NCI-H526 treated with DMSO at 0.1 percent for 48 hours (cell line): ENCODE results near the gene APCDD1.
"Not testable (repeated sequence)": the region's sequence is repeated elsewhere in the genome, so short reads cannot be mapped to it uniquely, and the experiment has no call there.

Source experiments
- DNase-seq: peaks from one replicate; lab custom pipeline; 2025; lab: John Stamatoyannopoulos, UW

APCDD1 gene

DNA sequence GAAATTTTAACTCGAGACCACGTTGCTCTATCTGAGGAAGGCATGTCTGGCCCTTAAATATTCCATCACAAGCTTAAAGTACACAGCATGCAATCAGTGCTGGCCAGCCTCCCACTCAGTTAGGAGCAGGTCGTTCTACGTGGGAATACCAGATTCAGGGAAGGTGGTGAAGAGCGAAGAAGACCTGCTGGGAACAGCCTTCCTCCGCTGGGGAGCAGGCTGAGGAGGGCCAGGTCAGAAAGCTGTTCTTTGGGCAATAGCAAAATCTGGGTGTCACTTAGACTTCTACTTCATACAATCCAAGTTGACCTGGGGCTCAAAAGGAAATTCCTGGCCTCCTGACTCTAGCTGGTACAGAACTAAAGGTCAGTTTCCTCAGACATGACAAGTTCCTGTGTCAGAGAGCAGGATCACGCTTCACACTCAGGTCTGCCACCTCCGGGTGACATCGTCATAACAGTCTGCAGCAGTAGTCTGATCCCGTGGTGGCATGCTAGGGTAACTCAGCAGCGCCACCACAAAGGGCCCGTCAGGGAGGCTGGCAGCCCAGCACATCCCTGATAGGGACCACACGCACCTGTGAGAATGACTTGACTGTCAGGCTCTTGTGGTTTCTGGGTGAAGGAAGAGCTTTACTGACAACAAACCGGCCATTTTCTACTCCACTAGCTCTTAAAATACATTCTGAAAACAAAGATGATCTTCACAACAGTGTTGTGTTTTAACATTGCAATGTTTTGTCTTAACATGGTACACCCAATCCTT lies 36.1 kb downstream of the APCDD1 start:
- no peak for DNase-seq

GRCh38 chr18:10495936-10496335 lies 41.5 kb downstream of the APCDD1 start:
- DNase-seq, result no peak

DNA sequence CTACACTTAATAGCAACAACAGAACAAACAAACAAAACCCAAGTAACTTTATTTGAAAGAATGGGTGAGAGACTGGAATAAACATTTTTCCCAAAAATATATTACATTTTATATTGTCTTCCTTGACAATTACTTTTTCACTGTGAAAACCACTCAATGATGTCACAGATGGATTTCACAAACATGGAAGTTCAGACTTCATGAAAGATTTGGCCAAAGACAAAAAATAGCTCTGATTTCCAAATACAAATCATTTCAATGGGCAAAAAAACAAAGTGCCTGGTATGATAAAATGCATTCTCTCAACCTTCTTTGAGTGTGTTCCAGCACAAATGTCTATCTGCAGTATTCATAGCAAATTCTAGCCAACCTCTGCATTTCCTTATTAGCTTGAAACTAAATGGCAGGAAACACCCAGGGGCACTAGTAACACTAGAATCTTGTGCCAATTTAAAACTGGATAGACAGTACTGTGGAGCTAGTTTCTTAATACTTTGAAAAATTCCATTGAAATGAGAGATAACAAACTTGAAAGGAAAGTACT lies 42.8 kb downstream of the APCDD1 start:
- DNase-seq, result no peak

- DNase-seq, result no peak
Observed at GRCh38 chr18:10499230-10499629, 44.8 kb downstream of the APCDD1 start.

GRCh38 chr18:10500038-10500437 lies 45.6 kb downstream of the APCDD1 start:
- no peak for DNase-seq

DNA sequence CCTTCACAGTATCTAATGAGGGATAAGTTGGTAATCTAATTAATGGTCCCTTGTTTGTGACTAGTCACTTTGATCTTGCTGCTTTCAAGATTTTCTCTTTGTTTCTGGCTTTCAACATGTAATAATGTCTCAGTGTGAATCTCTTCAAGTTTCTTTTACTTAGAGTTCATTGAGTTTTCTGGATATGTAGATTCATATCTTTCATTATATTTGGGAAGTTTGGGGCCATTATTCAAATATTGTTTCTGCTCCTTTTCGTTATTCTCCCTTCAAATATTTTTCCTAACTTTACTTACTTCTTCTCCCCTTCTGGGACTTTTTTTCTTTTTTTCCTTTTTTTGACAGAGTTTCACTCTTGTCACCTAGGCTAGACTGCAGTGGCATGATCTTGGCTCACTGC lies 50.3 kb downstream of the APCDD1 start:
- DNase-seq, result no peak

GRCh38 chr18:10505892-10506291 lies 51.5 kb downstream of the APCDD1 start:
- not testable (repeated sequence) for DNase-seq

- DNase-seq, result no peak
Observed at GRCh38 chr18:10508591-10508990, 54.2 kb downstream of the APCDD1 start.

DNA sequence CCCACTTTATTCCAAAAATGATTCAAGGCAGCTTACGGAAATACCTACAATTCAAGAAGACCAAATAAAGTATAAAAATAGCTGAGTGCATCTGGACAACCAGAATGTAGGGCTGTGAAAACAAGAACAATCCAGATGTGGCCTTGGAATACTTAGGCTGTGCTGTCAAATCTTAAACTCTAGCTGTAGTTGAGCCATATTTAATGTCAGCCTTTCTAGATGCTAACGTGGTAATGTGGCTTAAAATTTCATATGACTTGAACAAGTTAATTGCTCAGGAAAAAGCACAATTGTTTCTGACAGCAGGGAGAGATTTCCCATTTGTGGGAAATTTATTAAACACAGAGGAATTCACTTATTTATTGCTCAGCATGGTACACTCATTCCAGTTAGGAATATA lies 56.8 kb downstream of the APCDD1 start:
- no peak for DNase-seq

DNA sequence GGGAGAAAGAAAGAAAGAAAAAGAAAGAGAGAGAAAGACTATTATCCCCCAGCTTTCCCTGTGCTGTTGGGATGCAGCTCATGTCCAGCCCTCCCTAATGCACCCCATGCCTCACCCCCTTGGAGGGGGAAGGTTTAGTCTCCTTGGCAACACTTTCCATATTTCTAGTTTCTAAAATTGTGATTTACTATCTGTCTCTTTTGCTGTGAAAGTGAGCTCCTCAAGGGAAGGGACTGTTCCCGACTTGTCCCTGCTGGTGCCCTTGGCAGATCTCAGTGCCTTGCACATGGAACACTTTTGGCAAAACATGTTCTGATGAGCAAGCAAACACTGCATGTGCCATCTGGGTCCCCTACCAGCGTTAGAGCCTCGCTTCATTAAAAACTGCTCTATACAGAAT lies 59.6 kb downstream of the APCDD1 start:
- no peak for DNase-seq

- no peak for DNase-seq
Observed at GRCh38 chr18:10514601-10515000, 60.2 kb downstream of the APCDD1 start.

DNA sequence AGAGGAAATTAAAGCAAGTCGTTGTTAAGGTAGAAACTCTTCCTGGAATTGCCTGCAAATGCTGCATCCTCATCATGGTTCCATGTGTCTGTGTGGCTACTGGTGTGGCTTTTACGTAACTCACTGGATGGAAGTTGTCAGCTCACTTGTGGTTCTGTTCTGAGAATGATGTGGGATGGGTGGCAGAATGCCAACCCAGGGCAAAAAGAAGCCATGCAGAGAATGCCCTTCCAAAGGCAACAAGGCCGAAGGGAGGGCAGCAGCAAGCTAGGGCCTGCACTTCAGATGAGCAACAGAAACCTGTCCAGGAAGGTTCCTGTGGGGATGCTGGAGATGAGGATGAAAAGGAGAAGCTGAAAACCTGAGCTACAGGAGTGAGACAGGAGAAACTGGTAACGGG lies 61.0 kb downstream of the APCDD1 start:
- DNase-seq, result no peak

DNA sequence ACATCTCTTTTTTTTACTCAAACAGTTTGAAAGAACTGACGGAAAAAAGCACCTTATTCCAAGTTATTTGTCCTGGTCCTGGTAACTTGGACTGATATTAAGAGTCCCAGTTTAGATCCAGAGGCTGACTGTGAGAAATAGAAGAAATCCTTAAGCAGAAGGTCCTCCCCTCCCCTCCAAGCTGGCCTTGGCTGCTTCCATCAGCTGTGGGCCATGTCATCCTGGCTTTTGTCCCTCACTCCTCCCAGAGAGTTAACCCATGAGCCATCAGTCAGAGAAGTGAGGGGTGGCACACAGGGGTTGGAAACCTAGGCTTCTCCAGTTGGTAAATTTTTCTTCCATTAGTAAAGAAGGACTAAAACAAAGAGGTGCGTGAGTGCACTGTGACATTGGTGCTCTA lies 61.6 kb downstream of the APCDD1 start:
- no peak for DNase-seq

DNA sequence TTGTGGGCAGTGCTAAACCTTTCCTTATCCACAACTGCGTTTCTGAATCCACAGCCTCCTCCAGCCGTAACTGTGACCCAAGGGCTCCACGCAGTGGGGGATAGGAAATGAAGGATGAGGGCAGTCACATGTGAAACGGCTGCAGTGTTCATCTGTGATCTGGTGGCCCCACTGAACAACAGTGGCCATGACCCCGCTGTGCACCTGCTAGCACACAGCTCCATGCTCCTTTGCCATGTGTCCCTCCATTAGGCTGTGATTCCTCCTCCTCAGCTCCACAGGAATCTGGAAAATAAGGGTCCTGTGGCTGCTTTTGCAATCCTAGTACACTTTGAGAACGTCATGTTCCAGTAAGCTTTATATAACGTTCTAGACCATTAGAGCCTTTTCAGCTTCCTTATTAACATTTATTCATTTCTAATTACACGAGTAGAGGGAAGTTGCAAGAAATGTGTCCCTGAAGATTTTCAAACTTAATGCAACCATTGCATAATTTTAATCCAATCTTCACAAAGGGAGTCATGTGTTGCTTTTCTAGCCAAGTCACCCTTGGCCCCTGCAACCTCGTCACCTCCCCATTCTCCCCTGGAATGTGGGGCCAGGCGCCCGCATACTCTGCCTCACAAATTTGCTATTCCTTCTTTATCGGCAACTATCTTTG lies 64.3 kb downstream of the APCDD1 start:
- DNase-seq, result no peak

DNA sequence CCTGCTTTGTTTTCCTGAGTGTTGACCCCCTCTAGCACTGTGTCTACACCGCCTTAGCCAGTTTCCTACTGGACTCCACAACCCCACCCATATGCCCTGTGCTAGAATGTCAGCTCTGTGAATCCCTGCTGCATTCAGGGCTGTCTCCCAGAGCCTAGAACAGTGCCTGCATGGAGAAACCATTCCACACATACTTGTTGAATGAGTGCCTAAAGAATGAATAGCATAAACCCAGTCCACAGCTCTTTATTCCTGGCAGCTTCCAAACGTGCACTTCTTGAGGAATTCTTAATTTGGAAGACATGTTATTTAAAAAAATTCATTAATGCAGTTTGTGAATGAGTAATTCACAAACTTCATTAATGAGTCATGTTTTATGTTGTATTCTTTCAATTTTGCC lies 64.9 kb downstream of the APCDD1 start:
- DNase-seq, result no peak

DNA sequence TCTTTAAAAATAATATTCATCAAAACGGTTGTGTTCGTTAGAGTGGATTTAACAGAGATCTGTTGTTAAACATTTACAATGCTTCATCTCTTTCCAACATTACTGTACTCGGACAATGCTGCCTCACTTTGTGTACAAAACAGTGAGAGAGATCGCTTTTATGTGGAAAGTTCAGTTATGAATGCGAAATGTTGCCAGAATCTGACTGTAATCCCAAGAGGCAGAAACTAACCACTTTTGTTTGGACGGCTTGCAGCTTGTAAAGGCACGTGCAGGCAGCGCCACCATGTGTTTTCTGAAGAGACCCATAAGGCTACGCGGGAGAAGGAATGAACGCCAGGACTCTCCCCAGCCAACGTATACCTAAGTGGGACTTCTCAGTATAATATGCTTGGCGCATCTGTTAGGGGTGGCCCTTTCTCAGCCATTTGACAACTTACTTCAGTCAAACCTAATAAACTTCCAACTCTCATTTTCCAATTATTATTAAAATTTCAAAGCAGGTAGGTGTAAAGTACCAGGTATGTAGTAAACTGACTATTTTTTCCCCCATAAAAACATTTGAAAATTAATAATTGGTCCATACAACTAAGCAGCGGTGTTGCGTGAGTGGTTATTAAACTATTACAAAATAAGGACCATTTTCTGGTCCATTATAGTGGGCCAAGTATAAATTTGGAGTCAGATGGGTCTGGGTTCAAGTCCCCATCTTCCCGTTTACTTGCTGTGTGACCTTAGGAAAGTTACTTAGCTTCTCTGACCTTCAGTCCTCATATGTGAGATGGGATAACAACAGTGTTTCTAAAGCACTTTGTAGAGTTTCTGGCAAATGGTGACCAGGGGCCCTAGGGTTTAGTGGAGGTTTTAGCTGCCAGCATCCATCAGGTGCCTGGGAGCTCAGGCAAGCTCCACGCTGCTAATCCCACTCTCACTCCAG lies 65.8 kb downstream of the APCDD1 start:
- DNase-seq, result peak; percentile 36

DNA sequence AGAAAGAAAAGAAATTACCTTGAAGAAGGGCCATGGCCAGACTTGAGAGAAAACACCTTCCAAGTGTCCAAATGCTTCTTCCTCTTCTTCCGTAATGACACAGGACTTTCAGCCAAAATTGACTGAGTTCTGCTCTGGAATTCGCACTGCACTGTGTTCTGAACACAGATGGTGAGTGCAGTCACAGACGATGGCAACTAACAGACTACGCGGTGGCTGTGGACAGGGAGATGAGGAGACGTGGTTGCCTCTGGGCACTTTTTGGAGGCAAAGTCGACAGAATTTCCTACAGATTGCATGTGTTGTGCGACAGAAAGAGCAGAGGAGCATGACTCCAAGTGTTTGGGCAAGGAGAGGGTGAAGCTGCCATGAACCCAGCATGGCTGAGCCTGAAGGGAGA lies 67.1 kb downstream of the APCDD1 start:
- no peak for DNase-seq

DNA sequence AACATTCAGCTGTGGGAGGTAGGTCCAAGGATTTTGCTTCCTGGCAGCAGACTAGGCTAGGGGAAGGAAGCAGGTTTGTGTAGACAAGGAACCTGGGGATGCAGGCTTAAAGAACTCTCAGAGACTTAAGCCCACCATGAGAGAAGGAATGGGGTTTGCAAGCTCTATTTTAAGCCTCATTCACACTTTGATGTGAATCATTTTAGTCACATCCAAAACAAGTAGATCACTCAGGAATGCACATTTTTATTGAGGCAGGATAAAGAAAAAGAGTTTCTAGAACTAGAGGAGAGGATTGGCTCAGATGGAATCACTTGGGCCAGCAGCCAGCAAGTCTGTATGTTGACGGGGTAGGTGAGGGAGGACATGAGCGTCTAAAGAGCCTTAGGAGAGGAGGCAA lies 68.1 kb downstream of the APCDD1 start:
- no peak for DNase-seq

DNA sequence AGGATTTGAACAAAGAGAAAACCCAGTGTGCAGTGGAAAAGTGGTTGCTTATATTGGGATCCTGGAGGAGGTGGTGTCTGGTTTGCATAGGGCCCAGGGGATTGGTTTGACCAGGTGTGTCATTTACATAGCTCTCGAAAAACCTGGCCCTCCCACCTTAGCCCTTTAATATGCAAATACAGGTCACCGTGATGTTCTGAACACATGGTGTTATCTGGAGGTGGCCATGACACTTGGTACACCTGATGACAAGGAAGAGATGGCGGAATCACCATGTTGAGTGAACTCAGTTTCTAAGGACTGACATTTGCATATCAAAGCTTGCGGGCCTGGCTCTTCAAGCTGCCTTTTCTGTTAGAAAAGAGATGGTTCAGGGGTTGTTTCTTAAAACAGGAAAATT lies 69.1 kb downstream of the APCDD1 start:
- DNase-seq, result peak; percentile 3

DNA sequence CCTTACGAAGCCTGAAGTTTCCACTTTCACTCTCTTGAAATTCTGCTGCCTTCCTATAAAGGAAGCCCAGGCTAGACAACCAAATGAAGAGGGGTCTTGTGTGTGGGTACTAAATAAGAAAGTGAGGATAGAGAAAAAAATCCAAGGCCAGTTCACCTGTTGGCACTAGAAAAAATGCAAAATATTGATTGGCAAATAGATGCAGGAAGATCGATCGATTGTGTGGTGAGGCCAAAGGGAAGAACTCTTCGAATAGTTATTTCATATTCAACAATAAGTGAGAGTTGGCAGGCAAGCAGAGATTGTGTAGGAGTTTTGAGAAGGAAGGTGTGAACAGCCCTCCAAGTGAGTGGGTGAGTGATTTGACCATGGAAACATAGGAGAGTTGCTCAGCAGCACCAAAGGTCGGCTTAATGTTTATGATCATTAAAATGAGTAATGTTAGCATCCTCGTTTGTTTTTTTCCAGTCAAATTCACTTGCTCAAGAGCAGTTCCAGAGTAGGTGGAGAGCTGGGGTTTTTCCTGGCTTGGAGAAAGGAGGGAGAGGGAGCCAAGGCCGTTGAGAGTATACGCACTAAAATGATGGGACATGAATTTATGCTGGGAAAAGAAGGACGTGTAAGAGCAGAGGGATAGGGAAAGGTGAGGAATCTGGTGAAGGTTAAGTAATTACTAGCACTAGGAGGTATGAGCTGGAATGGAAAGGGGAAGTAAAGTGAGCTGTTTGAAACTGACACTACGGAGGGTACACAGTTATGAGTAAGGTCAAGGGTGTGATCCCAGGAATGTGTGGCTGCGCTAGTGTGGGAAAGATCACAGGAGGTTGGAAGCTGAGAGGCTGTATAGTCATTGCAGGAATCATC lies 70.3 kb downstream of the APCDD1 start:
- DNase-seq, result no peak

- DNase-seq, result no peak
Observed at GRCh38 chr18:10525371-10525691, 70.9 kb downstream of the APCDD1 start.
